Stimulated activated CD8-positive, alpha-beta memory T cell treated with anti-CD3 and anti-CD28 coated beads, Interleukin-15, amount 100 ng/mL, for 24 hours (primary cell): Measurements from ENCODE around the gene VKORC1.
A peak's percentile ranks its signal among the peaks of the same experiment; 100 is the strongest.
"Not testable (repeated sequence)": the region's sequence is repeated elsewhere in the genome, so short reads cannot be mapped to it uniquely, and the experiment has no call there.

Experiments used
- DNase-seq: peaks from one replicate; pipeline ENCODE4 v3.0.0-alpha.2; 2020; ENCODE audit warnings: low read depth

VKORC1 gene

GRCh38 chr16:31107465-31107867 lies 12.9 kb upstream of the VKORC1 start:
- no peak for DNase-seq

GRCh38 chr16:31106509-31107464 lies 12.2 kb upstream of the VKORC1 start:
- no peak for DNase-seq

- peak; percentile 77 for DNase-seq
Observed at GRCh38 chr16:31105677-31106213, 11.1 kb upstream of the VKORC1 start.

- not testable (repeated sequence) for DNase-seq
Observed at GRCh38 chr16:31100876-31101641, 6.5 kb upstream of the VKORC1 start.

- no peak for DNase-seq
Observed at GRCh38 chr16:31099860-31100638, 5.5 kb upstream of the VKORC1 start.

- no peak for DNase-seq
Observed at GRCh38 chr16:31094088-31094423, 541 bp downstream of the VKORC1 start.

GRCh38 chr16:31093132-31093703 lies 1.4 kb downstream of the VKORC1 start:
- DNase-seq: no peak

GRCh38 chr16:31092330-31092729 lies 2.3 kb downstream of the VKORC1 start:
- DNase-seq: no peak

- no peak for DNase-seq
Observed at GRCh38 chr16:31090540-31090939, 4.1 kb downstream of the VKORC1 start.

GRCh38 chr16:31089199-31089598 lies 5.4 kb downstream of the VKORC1 start:
- DNase-seq: no peak

- DNase-seq: no peak
Observed at GRCh38 chr16:31088459-31089183, 6.0 kb downstream of the VKORC1 start, which contains the start of gene PRSS53. PRSS53 (minus strand) TSS chr16:31088943; CDS start chr16:31088809, 134 bp downstream.

GRCh38 chr16:31087971-31088370 lies 6.6 kb downstream of the VKORC1 start:
- no peak for DNase-seq

GRCh38 chr16:31087481-31087880 lies 7.1 kb downstream of the VKORC1 start:
- no peak for DNase-seq

GRCh38 chr16:31086629-31086906 lies 8.0 kb downstream of the VKORC1 start:
- no peak for DNase-seq

- no peak for DNase-seq
Observed at GRCh38 chr16:31085873-31086628, 8.5 kb downstream of the VKORC1 start.

- no peak for DNase-seq
Observed at GRCh38 chr16:31085411-31085810, 9.2 kb downstream of the VKORC1 start.

- no peak for DNase-seq
Observed at GRCh38 chr16:31084584-31085302, 9.9 kb downstream of the VKORC1 start.

GRCh38 chr16:31083981-31084380 lies 10.6 kb downstream of the VKORC1 start:
- no peak for DNase-seq

- no peak for DNase-seq
Observed at GRCh38 chr16:31083556-31083955, 11.0 kb downstream of the VKORC1 start.

- no peak for DNase-seq
Observed at GRCh38 chr16:31083081-31083480, 11.5 kb downstream of the VKORC1 start.
